Osteocyte (in vitro differentiated cells): ENCODE data around the gene TLCD2. TPM values are rescaled to one million over a fixed set of nuclear protein-coding genes. Genes with fewer than 3 reads are reported as not detected.
"Not testable (repeated sequence)": the region's sequence is repeated elsewhere in the genome, so short reads cannot be mapped to it uniquely, and the experiment has no call there.

Source experiments
- DNase-seq: peaks from one replicate; pipeline ENCODE4 v3.0.0; 2021; ENCODE audit warnings: mixed read lengths; ENCODE audit not compliant: unreplicated experiment; ENCODE audit errors: extremely low spot score
- H3K27ac Mint-ChIP-seq: one replicate; pipeline ENCODE4 v1.8.0; 2021; ENCODE audit warnings: mild to moderate bottlenecking, mixed read lengths; ENCODE audit not compliant: unreplicated experiment
- H3K27me3 Mint-ChIP-seq: one replicate; pipeline ENCODE4 v1.8.0; 2021; ENCODE audit warnings: mixed read lengths; ENCODE audit not compliant: unreplicated experiment
- H3K36me3 Mint-ChIP-seq: one replicate; pipeline ENCODE4 v1.8.0; 2021; ENCODE audit warnings: mixed read lengths; ENCODE audit not compliant: unreplicated experiment
- H3K4me1 Mint-ChIP-seq: one replicate; pipeline ENCODE4 v1.8.0; 2021; ENCODE audit warnings: mixed read lengths; ENCODE audit not compliant: unreplicated experiment
- H3K4me3 Mint-ChIP-seq: one replicate; pipeline ENCODE4 v1.8.0; 2021; ENCODE audit warnings: mild to moderate bottlenecking, moderate library complexity, mixed read lengths; ENCODE audit not compliant: unreplicated experiment
- H3K9me3 Mint-ChIP-seq: one replicate; pipeline ENCODE4 v1.8.0; 2021; ENCODE audit warnings: mixed read lengths; ENCODE audit not compliant: unreplicated experiment
- total RNA-seq: library from RNA; stranded (reverse); gene quantifications from 2 replicates; pipeline ENCODE4 v1.2.1, GENCODE V29; 2021
- TF ChIP-seq, protein P1 (sequence below): fragments of 200-600 bp; sonication (generic); IDR thresholded peaks from 2 replicates; pipeline ENCODE4 v1.5.0; 2021; ENCODE audit warnings: antibody characterized with exemption, mild to moderate bottlenecking, moderate library complexity

TLCD2 gene
- total RNA-seq, 1 donor from 2014 or later = 4.2 TPM

DNA sequence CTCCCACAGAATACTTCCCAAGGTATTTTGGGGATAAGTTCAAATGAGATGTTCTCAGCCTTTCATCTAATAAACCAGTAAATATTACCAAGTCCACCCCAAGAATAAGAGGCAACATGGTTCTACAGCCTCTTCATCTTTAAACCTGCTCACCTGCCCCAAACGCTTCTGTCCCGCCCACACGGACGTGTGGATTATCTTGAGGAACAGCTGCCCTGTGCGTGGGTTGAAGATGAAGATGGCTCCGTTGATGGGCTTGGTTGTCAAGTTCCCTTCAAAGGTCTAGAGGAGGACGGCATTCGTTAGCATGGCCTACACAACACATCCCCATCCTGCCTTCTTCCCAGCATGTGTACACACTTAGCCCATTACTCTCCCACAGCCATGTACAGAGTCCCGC is 52.1 kb downstream of the TLCD2 start:
- no peaks in the 10 kb centered on the region for H3K27me3 Mint-ChIP-seq
- no peaks in the 10 kb centered on the region for H3K9me3 Mint-ChIP-seq
- H3K4me3 Mint-ChIP-seq = no peak overlapping the region
- TF ChIP-seq, protein P1, sequence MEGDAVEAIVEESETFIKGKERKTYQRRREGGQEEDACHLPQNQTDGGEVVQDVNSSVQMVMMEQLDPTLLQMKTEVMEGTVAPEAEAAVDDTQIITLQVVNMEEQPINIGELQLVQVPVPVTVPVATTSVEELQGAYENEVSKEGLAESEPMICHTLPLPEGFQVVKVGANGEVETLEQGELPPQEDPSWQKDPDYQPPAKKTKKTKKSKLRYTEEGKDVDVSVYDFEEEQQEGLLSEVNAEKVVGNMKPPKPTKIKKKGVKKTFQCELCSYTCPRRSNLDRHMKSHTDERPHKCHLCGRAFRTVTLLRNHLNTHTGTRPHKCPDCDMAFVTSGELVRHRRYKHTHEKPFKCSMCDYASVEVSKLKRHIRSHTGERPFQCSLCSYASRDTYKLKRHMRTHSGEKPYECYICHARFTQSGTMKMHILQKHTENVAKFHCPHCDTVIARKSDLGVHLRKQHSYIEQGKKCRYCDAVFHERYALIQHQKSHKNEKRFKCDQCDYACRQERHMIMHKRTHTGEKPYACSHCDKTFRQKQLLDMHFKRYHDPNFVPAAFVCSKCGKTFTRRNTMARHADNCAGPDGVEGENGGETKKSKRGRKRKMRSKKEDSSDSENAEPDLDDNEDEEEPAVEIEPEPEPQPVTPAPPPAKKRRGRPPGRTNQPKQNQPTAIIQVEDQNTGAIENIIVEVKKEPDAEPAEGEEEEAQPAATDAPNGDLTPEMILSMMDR = no peak
- H3K4me1 Mint-ChIP-seq = no peaks in the 10 kb centered on the region
- no peak for DNase-seq
- no peak overlapping the region for H3K27ac Mint-ChIP-seq
- H3K36me3 Mint-ChIP-seq = peaks cover 69% of the 10 kb centered on the region

DNA sequence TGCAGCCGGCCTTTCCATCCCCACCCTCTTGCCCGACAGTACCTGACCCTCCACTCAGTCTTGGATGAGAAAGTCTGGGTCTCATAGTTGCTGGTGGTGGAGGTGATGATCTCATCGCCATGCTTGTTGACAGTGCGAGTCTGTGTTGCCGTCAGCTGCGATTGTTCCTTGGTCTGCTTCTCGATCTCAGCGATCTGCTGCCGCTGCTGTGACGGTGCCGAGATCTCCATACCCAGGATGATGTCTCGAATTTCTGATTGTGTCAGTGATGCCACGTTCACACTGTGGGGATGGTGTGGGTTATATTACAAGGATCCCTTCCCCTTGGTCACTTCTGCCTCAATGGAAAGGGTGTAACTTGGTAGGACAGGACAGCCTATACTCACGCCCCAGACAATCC is 56.4 kb downstream of the TLCD2 start:
- TF ChIP-seq, protein P1 = no peak
- no peak overlapping the region for H3K27ac Mint-ChIP-seq
- DNase-seq = no peak
- H3K4me3 Mint-ChIP-seq = no peak overlapping the region
- peaks cover 4% of the 10 kb centered on the region for H3K4me1 Mint-ChIP-seq
- H3K9me3 Mint-ChIP-seq = no peaks in the 10 kb centered on the region
- H3K27me3 Mint-ChIP-seq = no peaks in the 10 kb centered on the region
- H3K36me3 Mint-ChIP-seq = peaks cover 52% of the 10 kb centered on the region

DNA sequence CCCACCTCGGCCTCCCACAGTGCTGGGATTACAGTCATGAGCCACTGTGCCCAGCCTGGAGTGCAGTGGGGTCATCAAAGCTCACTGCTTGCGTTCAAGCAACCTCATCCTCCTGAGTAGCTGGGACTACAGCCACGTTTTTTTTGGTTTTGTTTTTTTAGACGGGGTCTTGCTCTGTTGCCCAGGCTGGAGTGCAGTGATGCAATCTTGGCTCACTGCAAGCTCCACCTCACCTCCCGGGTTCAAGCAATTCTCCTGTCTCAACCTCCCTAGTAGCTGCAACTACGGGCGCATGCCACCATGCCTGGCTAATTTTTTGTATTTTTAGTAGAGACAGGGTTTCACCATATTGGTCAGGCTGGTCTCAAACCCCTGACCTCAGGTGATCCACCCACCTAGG is 57.4 kb downstream of the TLCD2 start:
- DNase-seq, H3K4me3 Mint-ChIP-seq, H3K4me1 Mint-ChIP-seq, H3K27me3 Mint-ChIP-seq, H3K27ac Mint-ChIP-seq, H3K9me3 Mint-ChIP-seq: not testable (repeated sequence)
- H3K36me3 Mint-ChIP-seq = peaks cover 42% of the 10 kb centered on the region

Other genes with a start within 250 kb of the TLCD2 start
- 183 and 184 TPM in 2 replicates for gene MYO1C, start 217.7 kb downstream of the TLCD2 start, total RNA-seq
- 44.5 and 49.4 TPM in 2 replicates for gene INPP5K, start 193.8 kb downstream of the TLCD2 start, total RNA-seq
- 65.0 and 71.0 TPM in 2 replicates for gene PITPNA, start 147.6 kb downstream of the TLCD2 start, total RNA-seq
- 4.7 and 7.3 TPM in 2 replicates for gene SLC43A2, start 81.5 kb downstream of the TLCD2 start, total RNA-seq
- 0.21 and 0.64 TPM in 2 replicates for gene SCARF1, start 64.6 kb downstream of the TLCD2 start, total RNA-seq
- 1.2 and 2.6 TPM in 2 replicates for gene RILP, start 60.5 kb downstream of the TLCD2 start, total RNA-seq
- gene PRPF8, start 25.5 kb downstream of the TLCD2 start, total RNA-seq = 238 and 262 TPM in 2 replicates
- 30.8 and 33.3 TPM in 2 replicates for gene WDR81, start 14.3 kb upstream of the TLCD2 start, total RNA-seq
- gene SERPINF2, start 32.5 kb upstream of the TLCD2 start, total RNA-seq = 0.38 and 0.50 TPM in 2 replicates
- gene SERPINF1, start 51.7 kb upstream of the TLCD2 start, total RNA-seq = 164 and 175 TPM in 2 replicates
- gene SMYD4, start 119.5 kb upstream of the TLCD2 start, total RNA-seq = 11.2 and 14.4 TPM in 2 replicates
- 75.3 and 84.8 TPM in 2 replicates for gene RPA1, start 119.6 kb upstream of the TLCD2 start, total RNA-seq